Progenitor cell of endocrine pancreas (in vitro differentiated cells): ENCODE measurements around the gene ADGRA3. TPM values are rescaled to one million over a fixed set of nuclear protein-coding genes. Genes with fewer than 3 reads are reported as not detected.
A peak's percentile ranks its signal among the peaks of the same experiment; 100 is the strongest.

Source experiments
- DNase-seq: peaks from one replicate; pipeline ENCODE4 v3.0.0; 2021; ENCODE audit warnings: low spot score; ENCODE audit not compliant: unreplicated experiment
- H3K27ac Mint-ChIP-seq: 2 replicates; pipeline ENCODE4 v1.8.0; 2021; ENCODE audit warnings: mild to moderate bottlenecking, moderate library complexity, mixed read lengths
- H3K27me3 Mint-ChIP-seq: 2 replicates; pipeline ENCODE4 v1.8.0; 2021; ENCODE audit warnings: mixed read lengths
- H3K36me3 Mint-ChIP-seq: 2 replicates; pipeline ENCODE4 v1.8.0; 2022; ENCODE audit warnings: mixed read lengths; ENCODE audit not compliant: insufficient read depth
- H3K4me1 Mint-ChIP-seq: 2 replicates; pipeline ENCODE4 v1.8.0; 2021; ENCODE audit warnings: low read depth, mixed read lengths
- H3K4me3 Mint-ChIP-seq: 2 replicates; pipeline ENCODE4 v1.8.0; 2021; ENCODE audit warnings: low read depth, mild to moderate bottlenecking, moderate library complexity, mixed read lengths
- H3K9me3 Mint-ChIP-seq: 2 replicates; pipeline ENCODE4 v1.8.0; 2021; ENCODE audit warnings: low read depth, mixed read lengths
- total RNA-seq: library from RNA; stranded (reverse); gene quantifications from 2 replicates; pipeline ENCODE4 v1.2.1, GENCODE V29; 2021
- TF ChIP-seq, protein P1 (sequence below): fragments of 200-600 bp; sonication (generic); IDR thresholded peaks from one replicate; pipeline ENCODE4 v1.5.0; 2021; ENCODE audit warnings: antibody characterized with exemption, mild to moderate bottlenecking; ENCODE audit not compliant: unreplicated experiment

ADGRA3 gene
- total RNA-seq, 1 donor from 2014 or later: 127 TPM

DNA sequence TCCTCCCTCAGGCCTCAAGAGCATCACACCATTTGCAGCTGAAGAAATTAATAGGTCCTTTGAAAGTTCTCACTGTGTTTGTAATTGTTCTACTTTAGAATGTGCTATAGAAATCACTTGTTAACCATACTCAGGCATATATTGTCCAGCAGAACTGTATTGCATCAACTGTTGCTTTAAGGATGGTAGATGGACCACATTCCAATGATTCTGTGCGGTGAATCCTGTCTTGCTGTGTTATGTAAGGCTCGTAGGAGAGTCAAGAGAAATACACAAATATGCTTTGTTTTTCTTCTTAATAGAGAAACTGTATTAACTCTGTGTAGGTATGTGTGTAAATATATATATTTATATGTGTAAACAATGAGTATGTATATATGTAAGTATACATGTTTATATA is 6.3 kb upstream of the ADGRA3 start:
- Mint-ChIP-seq H3K4me1 (peaks cover 2% of the 10 kb centered on the region), H3K4me3 (no peak overlapping the region), H3K36me3 (no peaks in the 10 kb centered on the region), H3K27me3 (no peaks in the 10 kb centered on the region), H3K27ac (no peak overlapping the region), H3K9me3 (peaks cover 3% of the 10 kb centered on the region)
- no peak for DNase-seq
- TF ChIP-seq, protein P1, sequence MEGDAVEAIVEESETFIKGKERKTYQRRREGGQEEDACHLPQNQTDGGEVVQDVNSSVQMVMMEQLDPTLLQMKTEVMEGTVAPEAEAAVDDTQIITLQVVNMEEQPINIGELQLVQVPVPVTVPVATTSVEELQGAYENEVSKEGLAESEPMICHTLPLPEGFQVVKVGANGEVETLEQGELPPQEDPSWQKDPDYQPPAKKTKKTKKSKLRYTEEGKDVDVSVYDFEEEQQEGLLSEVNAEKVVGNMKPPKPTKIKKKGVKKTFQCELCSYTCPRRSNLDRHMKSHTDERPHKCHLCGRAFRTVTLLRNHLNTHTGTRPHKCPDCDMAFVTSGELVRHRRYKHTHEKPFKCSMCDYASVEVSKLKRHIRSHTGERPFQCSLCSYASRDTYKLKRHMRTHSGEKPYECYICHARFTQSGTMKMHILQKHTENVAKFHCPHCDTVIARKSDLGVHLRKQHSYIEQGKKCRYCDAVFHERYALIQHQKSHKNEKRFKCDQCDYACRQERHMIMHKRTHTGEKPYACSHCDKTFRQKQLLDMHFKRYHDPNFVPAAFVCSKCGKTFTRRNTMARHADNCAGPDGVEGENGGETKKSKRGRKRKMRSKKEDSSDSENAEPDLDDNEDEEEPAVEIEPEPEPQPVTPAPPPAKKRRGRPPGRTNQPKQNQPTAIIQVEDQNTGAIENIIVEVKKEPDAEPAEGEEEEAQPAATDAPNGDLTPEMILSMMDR: no peak

DNA sequence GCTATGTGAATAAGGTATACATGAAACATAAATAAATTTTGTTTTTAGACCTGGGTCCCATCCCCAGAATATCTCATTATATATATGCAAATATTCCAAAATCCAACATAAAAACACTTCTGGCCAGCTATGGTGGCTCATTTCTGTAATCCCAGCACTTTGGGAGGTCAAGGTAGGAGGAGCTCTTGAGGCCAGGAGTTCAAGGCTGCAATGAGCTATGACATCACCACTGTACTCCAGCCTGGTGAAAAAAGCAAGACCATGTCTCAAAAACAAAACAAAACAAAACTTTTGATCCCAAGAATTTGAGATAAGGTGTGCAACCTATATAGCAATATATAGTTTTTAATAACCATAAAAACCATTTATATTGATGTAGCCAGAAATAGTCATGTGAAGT is 5.4 kb upstream of the ADGRA3 start:
- DNase-seq: no peak
- Mint-ChIP-seq H3K9me3 (peaks cover 3% of the 10 kb centered on the region), H3K27me3 (no peaks in the 10 kb centered on the region), H3K4me3 (no peak overlapping the region), H3K27ac (no peak overlapping the region), H3K4me1 (peaks cover 7% of the 10 kb centered on the region), H3K36me3 (no peaks in the 10 kb centered on the region)
- TF ChIP-seq, protein P1: no peak

DNA sequence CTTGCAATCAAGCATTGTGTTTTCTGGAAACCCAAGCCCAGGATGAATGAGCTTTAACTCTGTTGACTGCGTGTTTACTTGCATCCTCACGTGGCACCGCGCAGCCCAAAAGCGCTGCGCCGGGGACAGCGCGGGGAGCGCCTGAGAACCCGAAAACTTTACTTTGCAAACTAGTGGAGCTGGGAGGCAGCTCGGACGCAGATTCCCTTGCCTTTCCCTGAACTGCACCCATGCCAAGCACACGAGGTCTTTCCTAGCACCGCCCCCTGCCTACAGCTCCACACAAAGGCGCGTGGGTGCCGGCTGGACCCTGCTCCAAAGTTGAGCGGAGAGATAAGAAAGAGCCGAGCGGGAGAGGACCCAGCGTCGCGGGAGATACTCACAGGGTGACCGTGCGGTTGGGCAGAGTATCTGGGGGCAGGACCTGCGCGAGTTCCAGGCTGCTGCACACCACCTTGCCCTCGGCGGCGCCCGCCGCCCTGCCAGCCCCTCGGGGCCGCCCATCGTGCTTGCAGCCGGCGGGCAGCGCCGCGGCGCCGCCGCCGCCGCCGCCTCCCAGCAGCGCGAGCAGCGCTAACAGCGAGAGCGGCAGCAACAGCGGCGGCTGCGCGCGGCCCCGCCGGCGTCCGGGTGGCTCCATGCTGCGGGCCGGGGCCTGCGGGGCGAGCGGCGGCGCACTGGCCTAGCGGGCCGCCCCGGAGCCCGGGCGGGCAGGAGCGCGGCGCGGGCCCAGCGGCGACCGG is 550 bp downstream of the ADGRA3 start:
- H3K4me1 Mint-ChIP-seq: peaks cover 28% of the 10 kb centered on the region
- H3K27me3 Mint-ChIP-seq: no peaks in the 10 kb centered on the region
- peaks cover 6% of the 10 kb centered on the region for H3K9me3 Mint-ChIP-seq
- DNase-seq: peak; percentile 56
- peak overlapping the region; percentile 91 for H3K4me3 Mint-ChIP-seq
- peaks cover 6% of the 10 kb centered on the region for H3K36me3 Mint-ChIP-seq
- H3K27ac Mint-ChIP-seq: peak overlapping the region; percentile 99
- TF ChIP-seq, protein P1: no peak

DNA sequence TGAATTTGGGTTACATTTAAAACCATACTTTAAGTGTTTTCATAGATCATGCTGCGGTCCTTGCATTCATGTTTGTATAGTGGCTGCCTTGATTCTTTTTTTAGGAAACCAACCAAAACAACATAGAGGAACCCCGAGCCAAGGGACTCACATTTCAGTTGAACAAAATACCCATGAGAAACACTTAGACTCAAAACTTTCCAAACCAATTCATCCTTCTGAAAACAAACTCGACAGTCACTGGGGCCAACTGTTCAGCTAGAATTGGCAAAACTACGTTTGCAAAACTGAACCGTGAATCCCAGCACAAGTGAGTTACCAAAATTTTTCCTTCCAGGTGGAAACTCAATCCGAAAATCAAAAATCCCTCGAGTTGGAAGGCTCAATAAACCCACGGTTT is 1.4 kb downstream of the ADGRA3 start:
- peaks cover 10% of the 10 kb centered on the region for H3K36me3 Mint-ChIP-seq
- H3K9me3 Mint-ChIP-seq: peaks cover 8% of the 10 kb centered on the region
- TF ChIP-seq, protein P1: no peak
- peak overlapping the region; percentile 91 for H3K4me3 Mint-ChIP-seq
- H3K27me3 Mint-ChIP-seq: no peaks in the 10 kb centered on the region
- peak overlapping the region; percentile 99 for H3K27ac Mint-ChIP-seq
- peaks cover 31% of the 10 kb centered on the region for H3K4me1 Mint-ChIP-seq
- no peak for DNase-seq

DNA sequence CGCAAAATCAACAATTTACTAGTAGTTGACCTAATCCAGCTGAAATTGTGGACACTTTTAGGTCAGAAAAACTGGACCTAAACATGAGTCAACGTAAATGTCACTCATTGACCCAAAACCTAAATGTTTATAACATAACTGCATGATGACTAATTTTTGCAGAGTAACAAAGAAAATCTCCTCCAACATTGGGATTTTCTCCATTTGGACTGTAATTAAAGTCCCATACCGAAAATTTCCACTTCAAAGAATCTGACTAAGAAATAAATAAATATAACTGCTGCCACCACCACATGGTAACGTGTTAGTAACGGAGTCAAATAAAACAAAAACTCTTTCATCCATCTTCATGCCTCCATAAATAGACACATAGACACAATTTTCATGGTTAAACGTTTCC is 1.9 kb downstream of the ADGRA3 start:
- DNase-seq: no peak
- peak overlapping the region; percentile 99 for H3K27ac Mint-ChIP-seq
- peaks cover 8% of the 10 kb centered on the region for H3K9me3 Mint-ChIP-seq
- peak overlapping the region; percentile 91 for H3K4me3 Mint-ChIP-seq
- peaks cover 11% of the 10 kb centered on the region for H3K36me3 Mint-ChIP-seq
- TF ChIP-seq, protein P1: no peak
- H3K4me1 Mint-ChIP-seq: peaks cover 31% of the 10 kb centered on the region
- H3K27me3 Mint-ChIP-seq: no peaks in the 10 kb centered on the region
